ENCODE data around the gene ADAP1.

DNA sequence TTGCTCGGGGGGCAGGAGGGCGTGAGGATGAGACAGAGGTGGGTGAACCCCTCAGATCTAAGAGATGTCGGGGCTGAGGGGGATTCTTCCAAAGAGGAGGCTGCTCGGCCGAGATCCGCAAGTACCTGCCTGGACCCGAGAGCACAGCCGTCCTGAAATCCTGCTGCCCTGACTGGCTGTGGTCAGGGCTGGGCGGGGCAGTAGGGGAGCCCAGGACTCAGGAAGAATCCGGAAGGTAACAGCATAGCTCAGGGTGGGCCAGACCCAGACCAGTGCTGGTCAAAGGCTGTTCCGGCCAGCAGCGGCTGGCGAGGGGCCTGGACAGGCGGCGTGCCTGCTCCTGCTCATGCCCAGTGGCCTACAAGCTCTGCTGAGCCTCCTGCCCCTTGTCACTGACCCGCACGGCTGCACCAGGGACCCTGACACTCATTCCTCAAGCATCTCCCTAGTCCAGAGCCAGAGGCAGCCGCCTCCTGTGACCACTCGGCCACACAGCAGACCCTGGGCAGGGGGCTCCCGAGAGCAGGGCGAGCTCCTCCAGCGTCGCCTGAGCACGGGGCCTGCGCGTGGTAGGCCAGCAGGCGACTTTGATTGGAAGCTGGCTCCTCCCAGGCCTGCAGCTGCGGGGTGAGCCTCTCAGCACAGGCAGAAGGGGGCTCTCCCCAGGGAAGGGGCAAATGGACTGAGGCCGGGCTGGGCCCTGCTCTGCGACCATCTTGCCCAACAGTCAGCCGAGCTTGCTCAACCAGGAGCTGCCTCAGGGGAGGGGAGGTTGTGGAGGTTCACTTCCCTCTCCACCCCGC, 3.1 kb upstream of the ADAP1 start:
- TF ChIP-seq GATA2 (IDR thresholded peaks at IDR 0.05; ENCODE audit: low read depth, low read length) (no peak), GATA3 (IDR thresholded peaks at IDR 0.05; ENCODE audit: low read depth, low read length) (no peak)

All from SH-SY5Y (cell line).